BJ (cell line): Measurements from ENCODE around the gene ACAP3. TPM values are rescaled to one million over a fixed set of nuclear protein-coding genes. Genes with fewer than 3 reads are reported as not detected.

Experiments
- CTCF ChIA-PET: fragments of 350-600 bp; formaldehyde crosslinking; extraction: SDS; loops from one replicate; lab custom pipeline; 2021; ENCODE audit warnings: antibody characterized with exemption, inconsistent platforms; lab: Yijun Ruan, JAX
- POLR2A ChIA-PET: fragments of 300-600 bp; sonication (Branson Sonifier 250); formaldehyde crosslinking; extraction: SDS; loops from one replicate; lab custom pipeline; 2021; ENCODE audit warnings: antibody characterized with exemption; lab: Charles Lee
- DNase-seq: peaks from one replicate; pipeline ENCODE4 v3.0.0-alpha.2; 2011; ENCODE audit warnings: low read depth
- H3K27me3 ChIP-seq: 2 replicates; pipeline ENCODE4 v1.6.0; 2011; ENCODE audit warnings: low read length; ENCODE audit not compliant: control insufficient read depth, insufficient read depth
- H3K36me3 ChIP-seq: 2 replicates; pipeline ENCODE4 v1.5.1; 2011; ENCODE audit warnings: low read length; ENCODE audit not compliant: control insufficient read depth, insufficient read depth
- H3K4me3 ChIP-seq: 2 replicates; pipeline ENCODE4 v1.5.1; 2011; ENCODE audit warnings: low read depth, mild to moderate bottlenecking, control low read depth, low read length
- polyA plus RNA-seq: library from polyadenylated mRNA; depleted of rRNA; stranded (reverse); fragments of >200 nt; gene quantifications from 2 replicates; pipeline ENCODE4 v1.2.3, GENCODE V29; 2011
- TF ChIP-seq, protein P1 (sequence below): IDR thresholded peaks from 2 replicates; pipeline ENCODE4 v1.5.1; 2011; ENCODE audit warnings: low read depth, mild to moderate bottlenecking, control low read depth, inconsistent platforms, low read length, moderate library complexity; ENCODE audit not compliant: insufficient read depth

ACAP3 gene
- polyA plus RNA-seq, 1 experiment: 33.9 TPM

DNA sequence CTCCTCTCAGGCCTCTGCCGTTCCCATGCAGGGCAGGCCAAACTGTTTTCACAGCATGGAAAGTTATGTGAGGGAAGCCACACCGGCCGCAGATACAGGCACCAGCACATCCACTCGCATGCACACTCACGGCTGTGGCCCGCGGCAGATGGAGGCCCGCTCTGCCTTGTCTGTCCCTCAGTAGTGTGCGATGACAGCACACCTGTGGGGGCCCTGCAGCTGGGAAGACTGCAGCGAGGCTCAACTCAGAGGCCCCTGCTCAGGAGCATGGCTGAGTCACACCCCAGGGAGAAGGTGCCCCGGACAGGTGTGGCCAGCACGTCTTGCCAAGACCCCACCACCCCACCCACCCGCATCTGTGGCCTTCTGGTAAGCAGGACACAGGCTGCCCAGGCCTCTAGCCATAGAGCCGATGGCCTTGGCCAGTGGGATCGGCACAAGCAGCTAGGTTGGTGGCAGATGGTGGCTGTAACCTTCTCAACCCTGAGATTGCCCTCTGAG, 32.7 kb downstream of the ACAP3 start:
- DNase-seq: no peak
- no peaks in the 10 kb centered on the region; the same call in 1 of the 2 replicates for H3K36me3 ChIP-seq
- ChIA-PET CTCF (no interaction called here), POLR2A (no interaction called here)
- H3K4me3 ChIP-seq: peak overlapping the region; percentile 61; the same call in 1 of the 2 replicates
- TF ChIP-seq, protein P1, sequence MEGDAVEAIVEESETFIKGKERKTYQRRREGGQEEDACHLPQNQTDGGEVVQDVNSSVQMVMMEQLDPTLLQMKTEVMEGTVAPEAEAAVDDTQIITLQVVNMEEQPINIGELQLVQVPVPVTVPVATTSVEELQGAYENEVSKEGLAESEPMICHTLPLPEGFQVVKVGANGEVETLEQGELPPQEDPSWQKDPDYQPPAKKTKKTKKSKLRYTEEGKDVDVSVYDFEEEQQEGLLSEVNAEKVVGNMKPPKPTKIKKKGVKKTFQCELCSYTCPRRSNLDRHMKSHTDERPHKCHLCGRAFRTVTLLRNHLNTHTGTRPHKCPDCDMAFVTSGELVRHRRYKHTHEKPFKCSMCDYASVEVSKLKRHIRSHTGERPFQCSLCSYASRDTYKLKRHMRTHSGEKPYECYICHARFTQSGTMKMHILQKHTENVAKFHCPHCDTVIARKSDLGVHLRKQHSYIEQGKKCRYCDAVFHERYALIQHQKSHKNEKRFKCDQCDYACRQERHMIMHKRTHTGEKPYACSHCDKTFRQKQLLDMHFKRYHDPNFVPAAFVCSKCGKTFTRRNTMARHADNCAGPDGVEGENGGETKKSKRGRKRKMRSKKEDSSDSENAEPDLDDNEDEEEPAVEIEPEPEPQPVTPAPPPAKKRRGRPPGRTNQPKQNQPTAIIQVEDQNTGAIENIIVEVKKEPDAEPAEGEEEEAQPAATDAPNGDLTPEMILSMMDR: no peak
- H3K27me3 ChIP-seq: no peaks in the 10 kb centered on the region

DNA sequence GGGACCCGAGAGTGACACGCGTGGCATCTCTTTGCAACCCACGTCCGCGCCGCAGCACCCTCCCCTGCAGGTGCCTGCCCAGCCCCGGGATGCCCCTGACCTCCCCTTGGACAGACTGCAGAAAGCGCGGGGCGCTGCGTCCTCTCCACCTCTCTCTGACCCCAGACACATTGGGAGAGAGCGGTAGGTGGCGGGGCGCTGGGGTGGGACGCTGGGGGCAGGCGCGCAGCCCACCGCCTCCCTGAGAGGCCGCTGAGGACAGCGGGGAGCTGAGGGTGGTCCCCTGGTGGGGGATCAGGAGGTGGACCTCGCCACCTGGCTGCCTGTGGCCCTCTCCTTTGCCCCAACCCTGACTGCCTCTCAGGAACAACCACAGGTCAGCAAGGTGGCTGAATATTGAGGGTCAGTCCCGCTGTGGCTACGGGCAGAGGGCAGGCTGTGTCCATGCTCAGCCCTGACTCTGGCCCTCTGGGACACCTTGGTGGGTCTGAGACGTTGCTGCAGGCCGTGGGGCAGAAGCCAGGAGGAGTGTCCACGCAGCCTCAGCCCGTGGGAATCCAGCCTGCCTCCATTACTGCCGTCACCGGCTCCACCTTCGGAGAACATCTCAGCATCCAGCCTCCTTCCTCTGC, 33.3 kb downstream of the ACAP3 start:
- ChIA-PET CTCF (interaction anchor here (1.4 kb wide), 1 partner anchor 9 kb away, joined by 4 read pairs; no protein-coding TSS in a partner anchor), POLR2A (interaction anchor here (0.6 kb wide), 1 partner anchor 42 kb away, joined by 4 read pairs; the partner anchor contains the start of gene B3GALT6)
- H3K36me3 ChIP-seq: no peaks in the 10 kb centered on the region; the same call in 1 of the 2 replicates
- no peaks in the 10 kb centered on the region for H3K27me3 ChIP-seq
- DNase-seq: no peak
- H3K4me3 ChIP-seq: peak overlapping the region; percentile 61
- TF ChIP-seq, protein P1: no peak

DNA sequence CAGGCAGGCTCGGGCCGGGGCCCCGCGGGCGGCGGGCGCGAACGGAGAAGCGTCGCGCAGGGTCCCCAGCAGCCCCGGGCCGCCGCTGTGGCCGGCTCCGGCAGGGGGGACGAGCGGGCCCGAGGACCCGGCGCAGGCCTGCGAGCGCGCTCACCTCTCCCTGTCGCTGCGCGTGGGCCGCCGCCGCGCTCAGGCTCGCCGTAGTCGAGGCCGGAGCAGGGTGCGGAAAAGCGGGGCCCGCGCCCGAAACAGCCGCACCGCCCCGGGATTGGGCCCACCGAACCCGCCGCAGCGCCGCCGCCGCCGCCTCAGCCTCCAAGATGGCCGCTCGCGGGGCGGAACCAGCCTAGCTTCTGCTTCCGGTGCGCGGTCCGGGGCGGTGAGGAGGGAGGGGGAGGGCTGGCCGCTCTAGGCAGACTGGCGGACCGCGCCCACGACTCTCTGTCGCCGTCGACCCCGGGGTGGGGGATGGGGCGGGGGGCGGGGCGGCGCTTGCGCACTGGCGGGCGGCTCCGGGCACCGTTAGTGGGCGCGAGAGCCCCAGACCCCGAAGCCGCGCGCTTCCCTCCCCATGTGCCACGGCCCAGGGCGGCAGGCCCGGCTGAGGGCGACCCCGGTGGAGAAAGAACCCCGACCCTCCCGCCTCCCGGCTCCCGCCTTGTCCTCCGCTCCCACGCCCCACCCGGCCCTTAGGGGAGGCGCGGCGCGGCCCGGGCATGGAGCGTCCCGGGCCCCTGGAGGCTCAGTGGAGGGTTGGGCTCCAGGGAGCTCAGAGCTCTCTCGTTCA, 34.0 kb downstream of the ACAP3 start, which contains the start of gene UBE2J2:
TSS of gene UBE2J2 (minus strand) at position 343 of the 787 bp plus-strand sequence. CDS start 5,862 bp downstream, outside the sequence.
- Histone ChIP-seq H3K4me3 (peak within 1 kb of the TSS; percentile 61), H3K27me3 (no peaks in the 10 kb centered on the region), H3K36me3 (no peaks in the 10 kb centered on the region; the same call in none of the 2 replicates)
- POLR2A ChIA-PET: interaction anchor here (0.6 kb wide), 2 partner anchors 9 to 41 kb away, joined by 4 to 9 read pairs; partner anchors contain the start of gene B3GALT6
- CTCF ChIA-PET: interaction anchor here (0.9 to 1.4 kb wide), 3 partner anchors 9 to 152 kb away, joined by 3 to 4 read pairs (median 4); no protein-coding TSS in a partner anchor
- DNase-seq: no peak
- TF ChIP-seq, protein P1: no peak

DNA sequence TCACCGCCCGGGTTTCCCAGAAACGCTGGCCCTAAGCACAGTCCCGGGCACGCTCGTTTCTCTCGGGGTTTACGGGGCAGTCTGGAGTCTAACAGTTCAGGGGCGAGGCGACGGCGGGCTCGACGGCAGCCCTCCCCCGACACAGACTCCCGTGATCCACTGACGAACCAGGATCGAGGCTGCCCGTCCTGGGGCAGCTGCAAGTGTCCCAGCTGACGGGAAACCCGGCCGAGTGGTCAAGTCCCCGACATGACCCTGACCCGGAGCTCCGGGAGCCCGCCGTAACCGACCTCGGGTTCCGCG, 34.6 kb downstream of the ACAP3 start:
- TF ChIP-seq, protein P1: no peak
- CTCF ChIA-PET: interaction anchor here (0.9 to 1.4 kb wide), 3 partner anchors 8 to 151 kb away, joined by 3 to 4 read pairs (median 4); no protein-coding TSS in a partner anchor
- H3K4me3 ChIP-seq: peak overlapping the region; percentile 61
- no peaks in the 10 kb centered on the region for H3K27me3 ChIP-seq
- POLR2A ChIA-PET: interaction anchor here (0.6 kb wide), 1 partner anchor 8 kb away, joined by 9 read pairs; no protein-coding TSS in a partner anchor
- no peak for DNase-seq
- H3K36me3 ChIP-seq: no peaks in the 10 kb centered on the region; the same call in none of the 2 replicates
